ENCODE measurements around the gene BPIFB3. TPM values are rescaled to one million over a fixed set of nuclear protein-coding genes. Genes with fewer than 3 reads are reported as not detected.

The BPIFB3 gene
- total RNA-seq, 2 donors from 2014 or later = not detected

DNA sequence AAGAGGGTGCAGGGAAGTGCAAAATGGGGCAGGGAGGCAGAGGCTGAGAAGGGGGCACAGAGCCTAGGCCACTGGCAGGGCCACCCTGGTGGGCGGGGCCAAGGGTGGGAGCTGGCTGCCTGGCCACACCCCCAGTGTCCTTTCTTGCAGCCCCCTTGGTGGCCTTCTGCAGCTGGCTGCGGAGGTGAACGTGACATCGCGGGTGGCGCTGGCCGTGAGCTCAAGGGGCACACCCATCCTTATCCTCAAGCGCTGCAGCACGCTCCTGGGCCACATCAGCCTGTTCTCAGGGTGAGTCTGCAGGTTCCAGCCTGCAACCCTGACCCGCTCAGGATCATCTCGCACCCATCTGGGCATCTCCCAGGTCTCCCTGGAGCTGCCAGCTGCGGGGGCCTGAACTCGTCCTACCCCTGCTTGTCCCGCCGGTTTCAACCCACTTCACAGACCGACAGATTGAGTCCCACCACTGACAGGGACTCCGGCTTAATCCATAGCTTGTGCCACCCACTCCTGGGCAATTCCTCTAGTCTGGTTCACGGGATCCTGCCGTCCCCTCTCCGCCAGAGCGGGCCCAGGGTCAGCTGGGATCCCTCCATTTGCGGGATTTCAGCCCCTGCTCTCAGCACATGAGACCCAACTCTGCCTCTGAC, 6.2 kb downstream of the BPIFB3 start:
- no peaks in the 10 kb centered on the region for H3K9me3 ChIP-seq
- no peaks in the 10 kb centered on the region for H3K36me3 ChIP-seq
- intact Hi-C loops (cut with DNase I) = no loop called here
- H3K27ac ChIP-seq = no peak overlapping the region
- no peak overlapping the region for H3K9ac ChIP-seq (ENCODE audit: low read depth in 2 of 2, low read length in 2 of 2)
- TF ChIP-seq, protein P1, sequence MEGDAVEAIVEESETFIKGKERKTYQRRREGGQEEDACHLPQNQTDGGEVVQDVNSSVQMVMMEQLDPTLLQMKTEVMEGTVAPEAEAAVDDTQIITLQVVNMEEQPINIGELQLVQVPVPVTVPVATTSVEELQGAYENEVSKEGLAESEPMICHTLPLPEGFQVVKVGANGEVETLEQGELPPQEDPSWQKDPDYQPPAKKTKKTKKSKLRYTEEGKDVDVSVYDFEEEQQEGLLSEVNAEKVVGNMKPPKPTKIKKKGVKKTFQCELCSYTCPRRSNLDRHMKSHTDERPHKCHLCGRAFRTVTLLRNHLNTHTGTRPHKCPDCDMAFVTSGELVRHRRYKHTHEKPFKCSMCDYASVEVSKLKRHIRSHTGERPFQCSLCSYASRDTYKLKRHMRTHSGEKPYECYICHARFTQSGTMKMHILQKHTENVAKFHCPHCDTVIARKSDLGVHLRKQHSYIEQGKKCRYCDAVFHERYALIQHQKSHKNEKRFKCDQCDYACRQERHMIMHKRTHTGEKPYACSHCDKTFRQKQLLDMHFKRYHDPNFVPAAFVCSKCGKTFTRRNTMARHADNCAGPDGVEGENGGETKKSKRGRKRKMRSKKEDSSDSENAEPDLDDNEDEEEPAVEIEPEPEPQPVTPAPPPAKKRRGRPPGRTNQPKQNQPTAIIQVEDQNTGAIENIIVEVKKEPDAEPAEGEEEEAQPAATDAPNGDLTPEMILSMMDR (IDR thresholded peaks at IDR 0.05) = no peak
- no peaks in the 10 kb centered on the region for H3K27me3 ChIP-seq
- H3K4me1 ChIP-seq = no peaks in the 10 kb centered on the region
- no peak overlapping the region for H3K4me3 ChIP-seq
- no peak for DNase-seq

DNA sequence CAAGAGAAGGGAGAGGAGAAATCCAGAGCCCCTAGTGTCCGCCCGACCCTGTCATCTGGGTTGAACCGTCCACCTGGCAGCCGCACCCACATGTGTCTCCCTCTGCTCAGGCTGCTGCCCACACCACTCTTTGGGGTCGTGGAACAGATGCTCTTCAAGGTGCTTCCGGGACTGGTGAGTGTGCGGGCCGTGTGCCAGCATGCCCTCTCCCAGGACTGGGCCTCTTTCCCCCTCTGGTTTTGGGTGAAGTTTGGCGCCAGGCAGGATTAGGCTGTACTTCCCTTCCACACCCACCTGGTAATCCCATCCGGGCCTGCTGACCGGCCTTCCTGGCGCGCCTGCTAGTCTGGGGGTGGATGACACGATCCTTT, 7.9 kb downstream of the BPIFB3 start:
- Histone ChIP-seq H3K27ac (no peak overlapping the region), H3K4me1 (no peaks in the 10 kb centered on the region), H3K36me3 (no peaks in the 10 kb centered on the region), H3K4me3 (no peak overlapping the region), H3K9me3 (no peaks in the 10 kb centered on the region), H3K27me3 (no peaks in the 10 kb centered on the region), H3K9ac (ENCODE audit: low read depth in 2 of 2, low read length in 2 of 2) (no peak overlapping the region)
- TF ChIP-seq, protein P1 (IDR thresholded peaks at IDR 0.05) = no peak
- intact Hi-C loops (cut with DNase I) = no loop called here
- DNase-seq = no peak

DNA sequence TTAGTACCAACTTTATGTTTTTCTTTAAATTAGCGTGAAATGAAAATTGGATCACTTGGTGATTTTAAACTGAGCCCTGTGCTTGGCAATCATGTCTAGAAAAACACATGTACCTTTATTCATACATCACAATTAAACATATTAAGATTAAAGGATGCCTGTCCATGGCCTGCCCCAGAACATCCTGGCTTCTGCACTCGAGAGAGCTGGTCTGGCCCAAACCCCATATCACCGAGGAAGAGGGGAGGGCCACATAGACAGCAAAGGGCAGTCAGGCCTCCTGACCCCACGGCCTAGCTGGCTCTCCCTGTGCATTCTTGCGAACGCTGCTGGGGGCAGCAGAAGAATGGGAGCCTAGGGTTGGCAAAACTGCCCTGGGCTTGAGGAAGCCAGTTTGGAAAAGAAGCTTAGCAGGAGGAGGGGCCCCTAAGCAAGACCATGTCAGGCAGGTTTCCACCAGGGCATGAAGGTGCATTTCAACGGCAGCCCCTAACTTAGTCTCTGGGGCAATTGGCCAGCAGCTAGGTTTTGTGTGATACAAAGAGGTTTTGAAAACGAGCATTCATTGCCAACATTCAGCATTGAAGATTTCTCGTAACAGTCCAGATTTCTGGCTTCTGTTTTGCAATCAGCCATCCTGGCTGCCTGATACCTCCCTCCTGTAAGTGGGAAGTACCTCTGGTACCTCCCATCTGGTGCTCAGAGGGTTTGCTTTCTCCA, 8.6 kb downstream of the BPIFB3 start:
- no peak overlapping the region for H3K27ac ChIP-seq
- no peaks in the 10 kb centered on the region for H3K36me3 ChIP-seq
- no peaks in the 10 kb centered on the region for H3K9me3 ChIP-seq
- no peaks in the 10 kb centered on the region for H3K27me3 ChIP-seq
- no peaks in the 10 kb centered on the region for H3K4me1 ChIP-seq
- intact Hi-C loops (cut with DNase I) = no loop called here
- H3K4me3 ChIP-seq = no peak overlapping the region
- no peak overlapping the region for H3K9ac ChIP-seq (ENCODE audit: low read depth in 2 of 2, low read length in 2 of 2)
- DNase-seq = no peak
- TF ChIP-seq, protein P1 (IDR thresholded peaks at IDR 0.05) = no peak

DNA sequence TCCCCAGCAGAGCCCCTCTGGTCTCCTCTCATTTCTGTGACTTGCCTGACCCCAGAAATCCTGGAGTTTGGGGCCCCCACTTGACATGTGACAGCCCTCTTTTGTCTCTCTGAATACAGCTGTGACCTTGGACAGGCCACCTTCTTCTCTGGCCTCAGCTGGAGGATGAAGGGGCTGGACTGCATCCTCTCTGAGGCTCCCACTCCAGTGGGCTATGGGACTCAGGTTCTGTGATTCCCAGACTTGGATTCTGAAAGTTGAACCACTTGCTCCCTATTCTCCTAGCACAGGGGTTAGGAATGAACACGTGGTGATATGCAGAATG, 9.1 kb downstream of the BPIFB3 start:
- intact Hi-C loops (cut with DNase I) = no loop called here
- Histone ChIP-seq H3K9me3 (no peaks in the 10 kb centered on the region), H3K4me1 (no peaks in the 10 kb centered on the region), H3K4me3 (no peak overlapping the region), H3K36me3 (no peaks in the 10 kb centered on the region), H3K27ac (no peak overlapping the region), H3K27me3 (no peaks in the 10 kb centered on the region), H3K9ac (ENCODE audit: low read depth in 2 of 2, low read length in 2 of 2) (no peak overlapping the region)
- no peak for DNase-seq
- TF ChIP-seq, protein P1 (IDR thresholded peaks at IDR 0.05) = no peak

DNA sequence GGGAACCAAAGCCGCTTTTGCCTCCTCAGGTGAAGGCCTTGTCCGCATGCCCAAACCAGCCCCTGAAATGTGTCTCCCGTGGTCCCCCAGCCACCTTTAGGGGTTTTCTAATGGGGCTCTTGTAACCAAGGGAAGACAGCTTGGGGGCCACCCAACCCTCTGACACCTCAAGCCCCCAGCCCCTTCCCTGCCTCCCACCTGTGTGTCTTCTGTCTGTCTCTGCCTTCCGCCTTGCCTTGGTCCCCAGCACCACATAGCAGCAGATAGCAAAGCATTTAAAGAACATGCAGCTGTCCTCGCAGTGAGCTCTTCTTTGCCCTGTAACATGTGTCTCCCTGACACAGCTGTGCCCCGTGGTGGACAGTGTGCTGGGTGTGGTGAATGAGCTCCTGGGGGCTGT, 9.6 kb downstream of the BPIFB3 start:
- DNase-seq = no peak
- intact Hi-C loops (cut with DNase I) = no loop called here
- no peaks in the 10 kb centered on the region for H3K27me3 ChIP-seq
- TF ChIP-seq, protein P1 (IDR thresholded peaks at IDR 0.05) = no peak
- no peaks in the 10 kb centered on the region for H3K4me1 ChIP-seq
- no peaks in the 10 kb centered on the region for H3K9me3 ChIP-seq
- H3K27ac ChIP-seq = no peak overlapping the region
- H3K4me3 ChIP-seq = no peak overlapping the region
- H3K36me3 ChIP-seq = no peaks in the 10 kb centered on the region
- H3K9ac ChIP-seq (ENCODE audit: low read depth in 2 of 2, low read length in 2 of 2) = no peak overlapping the region
